Keratinocyte (primary cell): ENCODE data around the gene LONP2. TPM values are rescaled to one million over a fixed set of nuclear protein-coding genes. Genes with fewer than 3 reads are reported as not detected.

Experiments
- DNase-seq: peaks from one replicate; pipeline ENCODE4 v3.0.0-alpha.2; 2011; ENCODE audit warnings: low read depth, missing footprints, low spot score
- FAIRE-seq: peaks from 2 replicates; lab custom pipeline; 2011; peaks lifted over from hg19 to GRCh38; lab: Jason Lieb, UNC
- H2AFZ ChIP-seq: 2 replicates; pipeline ENCODE4 v1.6.0; 2012; ENCODE audit warnings: low read length, control low read depth, inconsistent platforms; ENCODE audit not compliant: control insufficient read depth
- H3K27ac ChIP-seq: 2 replicates; pipeline ENCODE4 v1.5.1; 2011; ENCODE audit warnings: low read length; ENCODE audit not compliant: control insufficient read depth, insufficient read depth
- H3K27me3 ChIP-seq: 3 replicates; pipeline ENCODE4 v1.6.0; 2011; ENCODE audit warnings: low read length; ENCODE audit not compliant: control insufficient read depth, insufficient read depth; ENCODE audit errors: extremely low read depth
- H3K36me3 ChIP-seq, 2 experiments: 2 replicates in 1 of 2; 3 replicates in 1 of 2; pipeline ENCODE4 v1.5.1; 2011; ENCODE audit warnings: low read length in 2 of 2, mild to moderate bottlenecking in 1 of 2; ENCODE audit not compliant: control insufficient read depth in 2 of 2, insufficient read depth in 2 of 2; ENCODE audit errors: extremely low read depth in 1 of 2
- H3K4me1 ChIP-seq: 3 replicates; pipeline ENCODE4 v1.5.1; 2011; ENCODE audit warnings: low read length; ENCODE audit not compliant: control insufficient read depth, insufficient read depth; ENCODE audit errors: extremely low read depth
- H3K4me2 ChIP-seq: 3 replicates; pipeline ENCODE4 v1.6.0; 2011; ENCODE audit warnings: low read depth, low read length; ENCODE audit not compliant: control insufficient read depth, insufficient read depth; ENCODE audit errors: extremely low read depth
- H3K4me3 ChIP-seq, 3 experiments: fragments of 200-600 bp in 1 of 3; sonication (generic) in 1 of 3; 2 replicates in 2 of 3; 3 replicates in 1 of 3; pipeline ENCODE4 v1.5.1; 2011 to 2016; ENCODE audit warnings: low read length in 3 of 3, mild to moderate bottlenecking in 3 of 3, control low read depth in 2 of 3, inconsistent platforms in 1 of 3, low read depth in 1 of 3, mixed read lengths in 1 of 3, mixed run types in 1 of 3, moderate library complexity in 1 of 3; ENCODE audit not compliant: control insufficient read depth in 2 of 3, insufficient read depth in 2 of 3; ENCODE audit errors: extremely low read depth in 1 of 3
- H3K79me2 ChIP-seq: 2 replicates; pipeline ENCODE4 v1.6.0; 2012; ENCODE audit warnings: low read length; ENCODE audit not compliant: control insufficient read depth, insufficient read depth
- H3K9ac ChIP-seq: 3 replicates; pipeline ENCODE4 v1.6.0; 2011; ENCODE audit warnings: low read length; ENCODE audit not compliant: control insufficient read depth, insufficient read depth; ENCODE audit errors: extremely low read depth
- H3K9me1 ChIP-seq: 3 replicates; pipeline ENCODE4 v1.6.0; 2011; ENCODE audit warnings: low read length; ENCODE audit not compliant: control insufficient read depth, insufficient read depth; ENCODE audit errors: extremely low read depth
- H3K9me3 ChIP-seq: 2 replicates; pipeline ENCODE4 v1.5.1; 2012; ENCODE audit warnings: low read depth, low read length; ENCODE audit not compliant: control insufficient read depth
- H4K20me1 ChIP-seq: 3 replicates; pipeline ENCODE4 v1.6.0; 2011; ENCODE audit warnings: low read length; ENCODE audit not compliant: control insufficient read depth, insufficient read depth; ENCODE audit errors: extremely low read depth
- EZH2 ChIP-seq: IDR thresholded peaks from one replicate; pipeline ENCODE4 v1.6.1; 2012; ENCODE audit warnings: inconsistent platforms, mild to moderate bottlenecking, low read length, moderate library complexity
- dilution Hi-C: fragments of 300-500 bp; cut with MboI; formaldehyde crosslinking; loops from one replicate; pipeline ENCODE4 v1.7.0; 2020; ENCODE audit warnings: low sequenced_read_pairs; ENCODE audit not compliant: extremely low pct_ligation_motif_present
- polyA plus RNA-seq, 5 experiments: library from polyadenylated mRNA; depleted of rRNA in 3 of 5; stranded (reverse) in 3 of 5; stranded (forward) in 1 of 5; unstranded in 1 of 5; fragments of >200 nt; gene quantifications; 1 replicate in 1 of 5; 2 replicates in 3 of 5; 3 replicates in 1 of 5; pipeline versions ENCODE4 v1.2.1 to v1.2.3, GENCODE V29; 2011 to 2012; ENCODE audit warnings: missing spikeins in 2 of 5, low read depth in 1 of 5, low replicate concordance in 1 of 5
- TF ChIP-seq, protein P1 (sequence below), 3 experiments: IDR thresholded peaks in 1 of 3; conservative IDR thresholded peaks in 1 of 3; optimal IDR thresholded peaks in 1 of 3; 2 replicates in 2 of 3; 3 replicates in 1 of 3; pipeline versions ENCODE3 to v1.5.1; 2011; ENCODE audit warnings: low read length in 3 of 3, mild to moderate bottlenecking in 3 of 3, moderate library complexity in 2 of 3, control low read depth in 1 of 3, inconsistent platforms in 1 of 3; ENCODE audit not compliant: insufficient read depth in 2 of 3; ENCODE audit errors: extremely low read depth in 1 of 3

Gene LONP2
- polyA plus RNA-seq, 1 donor (not counting 4 experiments of a cell fraction or from before 2014, with no cell fraction given) = 49.4 TPM

DNA sequence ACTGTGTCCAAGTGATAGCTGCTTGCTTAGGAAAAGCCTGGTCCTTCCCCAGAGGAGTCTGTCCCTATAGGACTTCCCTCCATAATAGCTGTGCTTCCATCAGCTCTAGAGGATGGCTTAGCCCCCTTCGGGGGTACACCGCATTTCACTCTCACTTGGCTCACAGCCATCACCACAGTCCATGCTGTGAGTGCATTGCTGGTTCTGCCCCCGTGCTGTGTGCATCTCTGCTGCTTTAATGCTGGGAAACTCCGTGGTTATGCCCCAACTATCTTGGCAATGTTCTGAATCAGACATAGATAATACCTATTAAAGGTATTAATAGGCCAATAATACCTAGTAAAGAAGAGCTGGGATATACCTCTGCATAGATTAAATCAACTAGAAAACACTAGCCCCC lies 82.8 kb downstream of the LONP2 start:
- FAIRE-seq (no peak), DNase-seq (no peak)
- dilution Hi-C loops = no loop called here
- Histone ChIP-seq H3K4me3 (no peak overlapping the region), H3K9me3 (no peaks in the 10 kb centered on the region), H2AFZ (no peak overlapping the region), H3K27me3 (no peaks in the 10 kb centered on the region), H3K4me1 (no peaks in the 10 kb centered on the region), H3K9me1 (peaks cover 2% of the 10 kb centered on the region), H3K4me2 (no peak overlapping the region), H3K9ac (no peak overlapping the region), H3K27ac (no peak overlapping the region), H4K20me1 (no peaks in the 10 kb centered on the region), H3K36me3 (peaks cover 2 to 3% of the 10 kb centered on the region in 2 experiments), H3K79me2 (no peaks in the 10 kb centered on the region)
- TF ChIP-seq, protein P1, sequence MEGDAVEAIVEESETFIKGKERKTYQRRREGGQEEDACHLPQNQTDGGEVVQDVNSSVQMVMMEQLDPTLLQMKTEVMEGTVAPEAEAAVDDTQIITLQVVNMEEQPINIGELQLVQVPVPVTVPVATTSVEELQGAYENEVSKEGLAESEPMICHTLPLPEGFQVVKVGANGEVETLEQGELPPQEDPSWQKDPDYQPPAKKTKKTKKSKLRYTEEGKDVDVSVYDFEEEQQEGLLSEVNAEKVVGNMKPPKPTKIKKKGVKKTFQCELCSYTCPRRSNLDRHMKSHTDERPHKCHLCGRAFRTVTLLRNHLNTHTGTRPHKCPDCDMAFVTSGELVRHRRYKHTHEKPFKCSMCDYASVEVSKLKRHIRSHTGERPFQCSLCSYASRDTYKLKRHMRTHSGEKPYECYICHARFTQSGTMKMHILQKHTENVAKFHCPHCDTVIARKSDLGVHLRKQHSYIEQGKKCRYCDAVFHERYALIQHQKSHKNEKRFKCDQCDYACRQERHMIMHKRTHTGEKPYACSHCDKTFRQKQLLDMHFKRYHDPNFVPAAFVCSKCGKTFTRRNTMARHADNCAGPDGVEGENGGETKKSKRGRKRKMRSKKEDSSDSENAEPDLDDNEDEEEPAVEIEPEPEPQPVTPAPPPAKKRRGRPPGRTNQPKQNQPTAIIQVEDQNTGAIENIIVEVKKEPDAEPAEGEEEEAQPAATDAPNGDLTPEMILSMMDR (optimal IDR thresholded peaks at IDR 0.05 in 1 of 3, IDR thresholded peaks at IDR 0.05 in 1 of 3, conservative IDR thresholded peaks at IDR 0.05 in 1 of 3; ENCODE audit: extremely low read depth in 1 of 3, insufficient read depth in 2 of 3, low read length in 3 of 3) = no peak
- no peak for TF ChIP-seq EZH2

DNA sequence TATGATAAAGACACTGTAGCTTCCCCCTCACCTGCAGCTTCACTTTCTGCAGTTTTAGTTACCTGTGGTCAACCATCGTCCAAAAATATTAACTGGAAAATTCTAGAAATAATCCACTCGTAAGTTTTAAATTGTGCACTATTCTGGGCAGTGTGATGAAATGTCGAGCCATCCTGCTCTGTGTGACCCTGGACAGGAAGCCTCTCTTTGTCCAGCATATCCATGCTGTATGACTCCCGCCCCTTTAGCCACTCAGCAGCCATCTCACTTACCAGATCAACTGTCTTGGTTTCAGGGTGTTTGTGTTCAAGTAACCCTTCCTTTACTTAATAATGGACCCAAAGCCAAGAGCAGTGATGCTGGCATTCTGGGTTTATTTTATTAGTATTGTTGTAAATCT lies 85.0 kb downstream of the LONP2 start:
- no peak overlapping the region for H3K4me3 ChIP-seq
- peaks cover 2 to 3% of the 10 kb centered on the region in 2 experiments for H3K36me3 ChIP-seq
- H3K9me1 ChIP-seq = peaks cover 2% of the 10 kb centered on the region
- H3K79me2 ChIP-seq = no peaks in the 10 kb centered on the region
- H3K27ac ChIP-seq = no peak overlapping the region
- dilution Hi-C loops = no loop called here
- no peaks in the 10 kb centered on the region for H3K9me3 ChIP-seq
- H3K4me1 ChIP-seq = no peaks in the 10 kb centered on the region
- no peak overlapping the region for H3K4me2 ChIP-seq
- DNase-seq = no peak
- H3K27me3 ChIP-seq = no peaks in the 10 kb centered on the region
- no peak overlapping the region for H3K9ac ChIP-seq
- H2AFZ ChIP-seq = no peak overlapping the region
- no peak for FAIRE-seq
- no peaks in the 10 kb centered on the region for H4K20me1 ChIP-seq
- TF ChIP-seq EZH2 = no peak
- TF ChIP-seq, protein P1 (optimal IDR thresholded peaks at IDR 0.05 in 1 of 3, IDR thresholded peaks at IDR 0.05 in 1 of 3, conservative IDR thresholded peaks at IDR 0.05 in 1 of 3; ENCODE audit: extremely low read depth in 1 of 3, insufficient read depth in 2 of 3, low read length in 3 of 3) = no peak
